Measurements from ENCODE around the gene COL6A1. TPM values are rescaled to one million over a fixed set of nuclear protein-coding genes. Genes with fewer than 3 reads are reported as not detected.

COL6A1 gene
- polyA plus RNA-seq, 1 of the 3 experiments (the other 2 are of a cell fraction), result 107 TPM

DNA sequence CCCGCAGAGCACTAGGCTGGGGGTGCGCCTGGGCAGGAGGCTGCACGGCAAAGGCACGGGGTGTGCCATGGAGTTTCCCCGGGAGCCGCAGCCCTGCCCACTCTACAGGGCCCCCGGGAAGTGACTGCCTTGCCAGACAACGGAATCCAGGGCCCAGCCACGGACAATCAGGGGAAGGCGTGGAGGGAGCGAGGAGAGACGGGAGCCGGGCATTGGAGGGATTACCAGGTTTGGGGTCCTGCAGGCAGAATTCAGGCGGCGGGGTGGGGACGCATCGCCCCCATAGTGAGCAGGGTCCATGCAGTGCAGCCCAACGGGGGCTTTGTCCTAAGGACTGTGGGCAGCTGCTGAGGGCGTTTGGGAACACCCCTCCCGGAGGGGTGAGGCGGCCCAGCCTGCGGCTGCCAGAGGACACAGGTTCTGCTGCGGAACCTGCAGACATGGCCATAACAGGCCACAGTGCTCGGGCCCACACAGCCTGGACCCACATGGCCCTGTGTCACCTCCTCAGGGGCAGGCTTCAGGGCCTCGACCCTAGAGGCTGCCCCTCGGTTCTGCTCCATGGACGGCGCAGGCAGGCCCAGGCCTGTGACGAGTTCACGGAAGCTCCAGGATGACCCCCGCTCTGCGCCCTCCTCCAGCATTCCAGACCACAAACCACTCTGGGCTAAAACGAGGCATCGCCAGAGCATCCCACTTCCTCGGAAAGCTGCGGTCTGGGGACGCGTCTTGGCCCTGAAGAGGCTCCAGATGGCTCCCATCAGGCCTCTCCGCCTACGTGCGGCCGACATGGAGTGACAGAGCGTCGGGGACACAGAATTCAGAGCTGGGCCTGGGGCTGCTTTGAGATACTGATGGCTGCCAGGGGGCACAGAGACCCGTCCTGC lies 54.5 kb downstream of the COL6A1 start (continued):
- TF ChIP-seq, protein P1, sequence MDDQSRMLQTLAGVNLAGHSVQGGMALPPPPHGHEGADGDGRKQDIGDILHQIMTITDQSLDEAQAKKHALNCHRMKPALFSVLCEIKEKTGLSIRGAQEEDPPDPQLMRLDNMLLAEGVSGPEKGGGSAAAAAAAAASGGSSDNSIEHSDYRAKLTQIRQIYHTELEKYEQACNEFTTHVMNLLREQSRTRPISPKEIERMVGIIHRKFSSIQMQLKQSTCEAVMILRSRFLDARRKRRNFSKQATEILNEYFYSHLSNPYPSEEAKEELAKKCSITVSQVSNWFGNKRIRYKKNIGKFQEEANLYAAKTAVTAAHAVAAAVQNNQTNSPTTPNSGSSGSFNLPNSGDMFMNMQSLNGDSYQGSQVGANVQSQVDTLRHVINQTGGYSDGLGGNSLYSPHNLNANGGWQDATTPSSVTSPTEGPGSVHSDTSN (IDR thresholded peaks at IDR 0.05), result no peak
- TF ChIP-seq NFIC (IDR thresholded peaks at IDR 0.05; ENCODE audit: borderline replicate concordance), result no peak
- TF ChIP-seq ELF1 (IDR thresholded peaks at IDR 0.05), result no peak
- TF ChIP-seq YY1 (IDR thresholded peaks at IDR 0.05; ENCODE audit: low read depth), result no peak
- no peak for TF ChIP-seq FOSL2 (IDR thresholded peaks at IDR 0.05; ENCODE audit: borderline replicate concordance, low read depth)
- TF ChIP-seq, protein P2, sequence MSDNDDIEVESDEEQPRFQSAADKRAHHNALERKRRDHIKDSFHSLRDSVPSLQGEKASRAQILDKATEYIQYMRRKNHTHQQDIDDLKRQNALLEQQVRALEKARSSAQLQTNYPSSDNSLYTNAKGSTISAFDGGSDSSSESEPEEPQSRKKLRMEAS (IDR thresholded peaks at IDR 0.05; ENCODE audit: low read depth), result no peak
- no peak for TF ChIP-seq RCOR1 (IDR thresholded peaks at IDR 0.05; ENCODE audit: low read length)

DNA sequence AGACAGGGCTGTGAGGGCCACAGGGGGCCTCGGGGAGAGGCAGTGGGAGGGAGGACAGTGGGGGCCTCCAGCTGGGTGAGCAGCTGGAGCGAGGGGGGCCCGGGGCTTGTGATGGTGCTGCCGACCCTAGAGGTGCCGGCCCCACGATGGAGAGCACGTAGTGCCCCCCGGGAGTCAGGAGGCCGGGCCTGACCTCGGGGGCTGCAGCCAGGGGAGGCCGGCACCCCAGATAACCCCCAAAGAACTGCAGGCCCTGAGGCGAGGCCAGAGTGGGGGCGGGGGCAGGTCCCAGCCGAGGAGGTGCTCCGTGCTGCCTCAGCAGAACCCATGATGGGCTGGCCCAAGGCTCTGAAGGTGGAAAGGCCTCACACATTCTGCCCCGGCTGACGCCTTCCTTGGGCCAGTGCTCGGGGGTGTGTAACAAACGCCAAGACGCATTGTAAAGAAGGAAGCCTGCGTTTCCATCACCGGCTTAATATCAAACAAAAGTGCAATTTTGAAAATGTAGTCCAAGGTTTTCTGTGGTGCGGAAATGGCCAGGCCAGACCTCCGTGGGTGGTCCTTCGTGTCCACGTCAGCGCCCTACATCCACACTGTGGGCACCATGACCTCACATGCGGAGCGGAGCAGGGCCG lies 55.2 kb downstream of the COL6A1 start:
- Histone ChIP-seq H2AFZ (ENCODE audit: low read depth) (no peak overlapping the region), H3K4me3 (ENCODE audit: low read depth in 2 of 2, low read length in 1 of 2) (no peak overlapping the region), H3F3A (replicated peaks; ENCODE audit: insufficient read depth) (no peaks in the 10 kb centered on the region), H3K9ac (no peak overlapping the region), H3K9me2 (no peaks in the 10 kb centered on the region), H3K4me1 (ENCODE audit: control insufficient read depth in 1 of 2, insufficient read depth in 2 of 2, low read depth in 1 of 2, low read length in 1 of 2) (peaks cover 0 to 9% of the 10 kb centered on the region in 2 experiments; a peak in 3 of 4 replicates), H3K9me3 (no peaks in the 10 kb centered on the region), H3K4me2 (no peak overlapping the region), H3K79me2 (ENCODE audit: insufficient read depth) (no peaks in the 10 kb centered on the region), H3K36me3 (replicated peaks in 1 of 2; ENCODE audit: control insufficient read depth in 1 of 2, insufficient read depth in 2 of 2, low read length in 1 of 2) (no peaks in the 10 kb centered on the region), H3K27ac (ENCODE audit: low read depth in 2 of 2, low read length in 1 of 2) (no peak overlapping the region), H3K27me3 (ENCODE audit: insufficient read depth) (no peaks in the 10 kb centered on the region), H4K20me1 (ENCODE audit: insufficient read depth) (no peaks in the 10 kb centered on the region)
- no peak for DNase-seq
- 91% methylated on average over 20 of the region's 30 CpGs for WGBS (ENCODE audit: low lambda C conversion rate)
- ChIA-PET CTCF (no interaction called here), POLR2A (no interaction called here)
- TF ChIP-seq FOXM1 (IDR thresholded peaks at IDR 0.05; ENCODE audit: low read depth) (no peak), JUND (IDR thresholded peaks at IDR 0.05) (no peak), MXI1 (IDR thresholded peaks at IDR 0.05; ENCODE audit: low read depth, low read length) (no peak), MEF2A (IDR thresholded peaks at IDR 0.05; ENCODE audit: borderline replicate concordance, low read depth) (no peak), SMC3 (IDR thresholded peaks at IDR 0.05; ENCODE audit: low read depth, low read length) (no peak), GATA2 (CRISPR knock-in tag; IDR thresholded peaks at IDR 0.05) (no peak), POLR2AphosphoS5 (IDR thresholded peaks at IDR 0.05; ENCODE audit: low read depth, low read length) (no peak), FOSL2 (IDR thresholded peaks at IDR 0.05; ENCODE audit: borderline replicate concordance, low read depth) (no peak), TEAD4 (IDR thresholded peaks at IDR 0.05; ENCODE audit: borderline replicate concordance, insufficient read depth) (no peak), TAF1 (IDR thresholded peaks at IDR 0.05; ENCODE audit: borderline replicate concordance, low read depth, low read length) (no peak), RCOR1 (IDR thresholded peaks at IDR 0.05; ENCODE audit: low read length) (no peak), FOXJ3 (CRISPR knock-in tag; IDR thresholded peaks at IDR 0.05) (no peak), GABPA (IDR thresholded peaks at IDR 0.05; ENCODE audit: low read depth) (no peak), RXRA (IDR thresholded peaks at IDR 0.05; ENCODE audit: borderline replicate concordance, low read depth) (no peak)
- TF ChIP-seq, protein P1 (IDR thresholded peaks at IDR 0.05), result no peak
- TF ChIP-seq, protein P3, sequence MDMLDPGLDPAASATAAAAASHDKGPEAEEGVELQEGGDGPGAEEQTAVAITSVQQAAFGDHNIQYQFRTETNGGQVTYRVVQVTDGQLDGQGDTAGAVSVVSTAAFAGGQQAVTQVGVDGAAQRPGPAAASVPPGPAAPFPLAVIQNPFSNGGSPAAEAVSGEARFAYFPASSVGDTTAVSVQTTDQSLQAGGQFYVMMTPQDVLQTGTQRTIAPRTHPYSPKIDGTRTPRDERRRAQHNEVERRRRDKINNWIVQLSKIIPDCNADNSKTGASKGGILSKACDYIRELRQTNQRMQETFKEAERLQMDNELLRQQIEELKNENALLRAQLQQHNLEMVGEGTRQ (IDR thresholded peaks at IDR 0.05; ENCODE audit: borderline replicate concordance, low read depth, low read length), result no peak
- TF ChIP-seq, protein P4, sequence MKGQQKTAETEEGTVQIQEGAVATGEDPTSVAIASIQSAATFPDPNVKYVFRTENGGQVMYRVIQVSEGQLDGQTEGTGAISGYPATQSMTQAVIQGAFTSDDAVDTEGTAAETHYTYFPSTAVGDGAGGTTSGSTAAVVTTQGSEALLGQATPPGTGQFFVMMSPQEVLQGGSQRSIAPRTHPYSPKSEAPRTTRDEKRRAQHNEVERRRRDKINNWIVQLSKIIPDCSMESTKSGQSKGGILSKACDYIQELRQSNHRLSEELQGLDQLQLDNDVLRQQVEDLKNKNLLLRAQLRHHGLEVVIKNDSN (IDR thresholded peaks at IDR 0.05; ENCODE audit: borderline replicate concordance, low read depth), result no peak
- TF ChIP-seq, protein P5, sequence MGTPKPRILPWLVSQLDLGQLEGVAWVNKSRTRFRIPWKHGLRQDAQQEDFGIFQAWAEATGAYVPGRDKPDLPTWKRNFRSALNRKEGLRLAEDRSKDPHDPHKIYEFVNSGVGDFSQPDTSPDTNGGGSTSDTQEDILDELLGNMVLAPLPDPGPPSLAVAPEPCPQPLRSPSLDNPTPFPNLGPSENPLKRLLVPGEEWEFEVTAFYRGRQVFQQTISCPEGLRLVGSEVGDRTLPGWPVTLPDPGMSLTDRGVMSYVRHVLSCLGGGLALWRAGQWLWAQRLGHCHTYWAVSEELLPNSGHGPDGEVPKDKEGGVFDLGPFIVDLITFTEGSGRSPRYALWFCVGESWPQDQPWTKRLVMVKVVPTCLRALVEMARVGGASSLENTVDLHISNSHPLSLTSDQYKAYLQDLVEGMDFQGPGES (IDR thresholded peaks at IDR 0.05; ENCODE audit: low read depth, low read length), result no peak
- TF ChIP-seq, protein P6, sequence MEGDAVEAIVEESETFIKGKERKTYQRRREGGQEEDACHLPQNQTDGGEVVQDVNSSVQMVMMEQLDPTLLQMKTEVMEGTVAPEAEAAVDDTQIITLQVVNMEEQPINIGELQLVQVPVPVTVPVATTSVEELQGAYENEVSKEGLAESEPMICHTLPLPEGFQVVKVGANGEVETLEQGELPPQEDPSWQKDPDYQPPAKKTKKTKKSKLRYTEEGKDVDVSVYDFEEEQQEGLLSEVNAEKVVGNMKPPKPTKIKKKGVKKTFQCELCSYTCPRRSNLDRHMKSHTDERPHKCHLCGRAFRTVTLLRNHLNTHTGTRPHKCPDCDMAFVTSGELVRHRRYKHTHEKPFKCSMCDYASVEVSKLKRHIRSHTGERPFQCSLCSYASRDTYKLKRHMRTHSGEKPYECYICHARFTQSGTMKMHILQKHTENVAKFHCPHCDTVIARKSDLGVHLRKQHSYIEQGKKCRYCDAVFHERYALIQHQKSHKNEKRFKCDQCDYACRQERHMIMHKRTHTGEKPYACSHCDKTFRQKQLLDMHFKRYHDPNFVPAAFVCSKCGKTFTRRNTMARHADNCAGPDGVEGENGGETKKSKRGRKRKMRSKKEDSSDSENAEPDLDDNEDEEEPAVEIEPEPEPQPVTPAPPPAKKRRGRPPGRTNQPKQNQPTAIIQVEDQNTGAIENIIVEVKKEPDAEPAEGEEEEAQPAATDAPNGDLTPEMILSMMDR (IDR thresholded peaks at IDR 0.05), result no peak
